NOMO-1 treated with dmso at 0.1 percent for 144 hours (cell line): ENCODE results near the gene COA7.

Experiments used
- DNase-seq: peaks from one replicate; lab custom pipeline; 2025; ENCODE audit not compliant: unreplicated experiment; lab: John Stamatoyannopoulos, UW

COA7 gene

GRCh38 chr1:52670604-52671003 is 27.5 kb downstream of the COA7 start:
- no peak for DNase-seq

DNA sequence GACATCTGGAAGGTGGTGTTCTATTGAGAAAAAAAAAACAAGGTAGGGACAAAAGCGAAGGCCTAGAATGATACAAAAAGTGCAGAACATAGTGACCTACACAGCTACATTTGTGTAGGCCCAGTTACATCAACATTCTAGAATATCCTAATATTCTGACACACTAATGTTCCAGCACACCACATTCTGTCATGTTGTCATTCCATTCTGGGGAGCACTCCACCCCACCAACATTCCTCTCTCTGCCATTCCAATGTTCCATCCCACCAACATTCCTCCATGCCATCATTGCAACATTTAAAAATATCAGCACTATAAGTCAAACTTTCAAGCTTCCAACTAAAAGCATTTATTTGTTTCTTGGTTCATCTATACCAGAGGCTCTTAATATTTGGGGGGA is 28.5 kb downstream of the COA7 start:
- no peak for DNase-seq

DNA sequence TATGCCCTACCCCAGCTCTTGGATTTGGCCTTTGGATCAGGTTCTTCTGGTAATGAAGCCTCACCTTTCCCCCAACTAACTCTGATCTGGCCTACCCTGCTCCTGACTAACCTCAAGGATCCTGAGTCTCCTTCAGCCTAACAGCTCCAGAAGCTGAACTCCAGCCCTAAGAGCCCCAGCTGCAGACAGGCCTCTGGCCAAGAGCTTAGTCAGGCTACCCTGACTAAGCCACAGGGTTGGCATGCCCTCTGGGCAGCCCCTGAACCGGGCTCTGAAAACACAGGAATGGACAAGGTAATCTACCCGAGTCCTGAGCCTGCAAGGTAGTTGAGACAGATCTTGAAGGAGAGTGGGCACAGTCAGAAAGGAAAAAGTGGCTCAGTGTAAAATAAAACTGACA is 29.4 kb downstream of the COA7 start:
- no peak for DNase-seq

GRCh38 chr1:52667984-52668383 is 30.2 kb downstream of the COA7 start:
- DNase-seq: no peak

GRCh38 chr1:52667290-52667689 is 30.9 kb downstream of the COA7 start:
- DNase-seq: no peak

- DNase-seq: no peak
Measured at GRCh38 chr1:52665006-52665941, 32.9 kb downstream of the COA7 start.

DNA sequence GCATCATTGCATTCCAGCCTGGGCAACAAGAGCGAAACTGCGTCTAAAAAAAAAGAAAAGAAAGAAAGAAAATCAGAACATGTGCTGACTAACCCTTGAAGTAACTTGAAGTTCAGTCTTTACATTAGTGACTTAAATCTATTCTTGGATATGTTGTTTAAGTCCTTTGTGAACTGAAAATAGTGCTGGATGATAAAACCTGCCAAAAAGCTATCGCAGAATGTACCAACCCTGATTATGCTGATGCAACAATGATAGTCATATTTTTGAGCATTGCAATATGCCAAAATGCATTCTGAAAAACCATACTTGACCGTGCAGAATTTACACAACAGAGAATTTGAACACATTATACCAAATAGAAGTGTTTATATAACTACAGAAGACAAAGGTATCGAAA is 34.4 kb downstream of the COA7 start:
- no peak for DNase-seq

GRCh38 chr1:52662645-52663313 is 35.4 kb downstream of the COA7 start:
- no peak for DNase-seq

DNA sequence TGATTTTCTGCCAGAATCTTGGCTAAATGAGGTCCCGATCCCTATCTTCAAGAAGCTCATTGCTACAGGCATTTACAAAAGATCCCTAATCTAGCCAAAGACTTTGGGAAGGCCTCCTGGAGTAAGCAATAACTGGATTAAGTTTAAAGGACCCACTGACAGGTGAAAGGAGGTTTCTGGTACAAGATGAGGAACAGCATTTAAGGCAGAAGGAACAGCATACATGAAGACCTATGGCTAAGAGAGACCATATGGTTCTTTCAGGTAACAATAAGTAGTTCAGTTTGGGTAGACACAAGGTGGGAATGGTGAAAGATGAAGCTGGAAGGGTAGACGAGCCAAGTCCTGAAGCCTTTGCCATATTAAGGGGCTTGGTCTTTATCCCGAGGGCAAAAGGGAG is 37.3 kb downstream of the COA7 start:
- no peak for DNase-seq

DNA sequence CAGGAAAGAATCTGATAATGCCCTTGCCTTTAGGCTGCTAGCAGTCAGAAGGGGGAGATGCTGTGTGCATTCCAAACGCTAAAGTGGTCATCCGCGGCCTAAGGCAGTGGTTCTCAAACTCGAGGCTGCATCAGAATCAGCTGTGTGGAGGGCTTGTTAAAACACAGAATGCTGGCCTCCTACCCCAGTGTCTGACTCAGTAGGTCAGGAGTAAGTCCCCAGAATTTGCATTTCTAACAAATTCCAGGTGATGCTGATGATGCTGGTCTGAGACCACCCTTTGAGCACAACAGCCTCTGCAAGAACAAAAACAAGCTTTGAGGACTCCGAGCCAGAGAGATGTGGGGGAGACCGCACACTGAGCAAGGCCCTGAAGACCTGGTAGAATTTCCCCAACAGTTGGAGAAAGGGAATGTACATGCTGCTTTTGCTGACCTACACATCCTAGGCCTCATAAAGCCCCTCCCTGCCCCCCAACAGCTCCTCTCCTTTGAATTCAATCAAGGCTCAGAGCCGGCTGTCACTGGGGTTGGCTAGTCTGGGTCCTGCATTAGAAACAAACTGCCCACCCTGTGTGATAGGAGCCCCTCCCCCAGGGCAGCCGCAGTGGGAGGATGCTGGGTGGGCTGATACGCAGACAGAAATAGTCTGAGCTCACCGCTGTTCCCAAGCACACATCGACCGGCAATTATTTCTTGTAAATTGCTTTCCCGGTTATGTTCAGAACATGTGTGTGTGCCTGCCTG is 38.1 kb downstream of the COA7 start:
- DNase-seq: no peak

DNA sequence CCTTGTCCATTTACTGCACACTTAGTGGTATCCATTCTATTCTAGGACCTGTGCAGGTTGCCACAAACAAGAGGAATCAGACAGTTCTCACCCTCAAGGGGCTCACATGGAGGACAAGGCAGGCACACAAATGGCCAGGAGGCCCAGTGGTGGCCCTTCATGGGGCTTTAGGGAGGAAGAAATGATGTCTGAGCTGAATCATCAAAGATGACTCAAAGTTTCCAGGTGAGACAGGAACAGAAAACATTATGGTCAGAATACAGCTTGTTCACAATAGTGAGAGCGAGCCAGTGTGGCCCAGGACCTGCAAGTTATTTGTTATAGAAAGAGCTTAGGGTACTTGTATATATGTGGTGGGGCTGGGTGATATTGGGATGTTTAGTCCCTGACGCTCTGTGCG is 38.8 kb downstream of the COA7 start:
- no peak for DNase-seq

- no peak for DNase-seq
Measured at GRCh38 chr1:52658795-52659194, 39.4 kb downstream of the COA7 start.

DNA sequence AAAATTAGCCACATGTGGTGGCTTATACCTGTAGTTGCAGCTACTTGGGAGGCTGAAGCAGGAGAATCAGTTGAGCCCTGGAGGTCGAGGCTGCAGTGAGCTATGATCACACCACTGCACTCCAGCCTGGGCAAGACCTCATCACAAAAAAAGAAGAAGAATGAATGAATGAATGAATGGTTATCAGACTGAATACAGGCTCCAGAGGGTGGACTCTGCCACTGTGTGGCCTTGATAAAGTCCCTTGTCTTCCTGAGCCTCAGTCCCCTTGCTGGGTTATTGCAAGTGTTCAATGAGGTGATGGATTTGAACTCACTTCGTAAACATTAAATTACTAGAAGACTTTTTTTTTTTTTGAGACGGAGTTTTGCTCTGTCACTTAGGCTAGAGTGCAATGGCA is 40.4 kb downstream of the COA7 start:
- no peak for DNase-seq

GRCh38 chr1:52654063-52654462 is 44.1 kb downstream of the COA7 start:
- DNase-seq: no peak

GRCh38 chr1:52653207-52653849 is 44.8 kb downstream of the COA7 start:
- DNase-seq: no peak

DNA sequence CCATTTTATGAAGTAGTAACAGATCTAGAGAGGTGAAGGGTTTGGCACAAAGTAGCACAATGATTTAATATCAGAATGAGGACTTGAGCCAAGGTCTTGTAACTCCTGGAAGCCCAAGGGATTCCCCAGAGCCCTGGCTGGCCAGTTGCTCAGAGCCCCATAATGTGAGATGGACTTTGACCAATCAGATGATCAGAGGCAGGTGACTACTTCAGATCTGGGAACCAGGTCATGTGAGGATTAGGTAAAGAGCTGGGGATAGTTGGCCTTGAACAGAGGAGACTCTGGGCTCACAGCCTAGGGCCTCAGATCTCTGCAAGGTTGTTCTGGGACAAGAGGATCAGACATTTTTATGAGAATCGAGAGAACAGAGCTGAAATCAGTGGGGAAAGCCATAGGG is 46.2 kb downstream of the COA7 start:
- no peak for DNase-seq

GRCh38 chr1:52645261-52645660 is 52.9 kb downstream of the COA7 start:
- no peak for DNase-seq

- no peak for DNase-seq
Measured at GRCh38 chr1:52641307-52641706, 56.8 kb downstream of the COA7 start.

GRCh38 chr1:52640697-52641096 is 57.5 kb downstream of the COA7 start:
- DNase-seq: no peak

- DNase-seq: no peak
Measured at GRCh38 chr1:52637946-52638345, 60.2 kb downstream of the COA7 start.
